Panc1 (cell line): ENCODE data around the gene MYBPHL. TPM values are rescaled to one million over a fixed set of nuclear protein-coding genes. Genes with fewer than 3 reads are reported as not detected.

Experiments
- ATAC-seq: fragments of 200-7000 bp; cut with Tn5 transposase; 2 replicates; pipeline ENCODE4 v1.9.1; 2020; ENCODE audit warnings: mild to moderate bottlenecking, moderate library complexity
- BruUV-seq: library from RNA; stranded (reverse); fragments of 400-500 nt; replicated peaks from 2 replicates; lab custom pipeline; 2021; lab: Mats Ljungman, UMichigan
- CTCF ChIA-PET: fragments of 300-600 bp; sonication (Branson Sonifier 250); formaldehyde crosslinking; loops from one replicate; lab custom pipeline; 2022; ENCODE audit warnings: antibody characterized with exemption; lab: Charles Lee
- POLR2A ChIA-PET: fragments of 300-600 bp; sonication (Branson Sonifier 250); formaldehyde crosslinking; loops from one replicate; lab custom pipeline; 2022; ENCODE audit warnings: antibody characterized with exemption; lab: Charles Lee
- DNase-seq: peaks from one replicate; pipeline ENCODE4 v3.0.0-alpha.2; 2010; ENCODE audit warnings: low read depth, low spot score
- H3K27ac ChIP-seq: 2 replicates; pipeline ENCODE4 v1.5.1; 2011; ENCODE audit warnings: mild to moderate bottlenecking, low read length, inconsistent platforms
- H3K27me3 ChIP-seq: fragments of 200-500 bp; sonication (Bioruptor generic); 2 replicates; pipeline ENCODE4 v1.6.0; 2014; ENCODE audit warnings: low read length, inconsistent platforms; ENCODE audit not compliant: control insufficient read depth, insufficient read depth
- H3K36me3 ChIP-seq: fragments of 200-500 bp; sonication (Bioruptor generic); 2 replicates; pipeline ENCODE4 v1.5.1; 2014; ENCODE audit warnings: inconsistent platforms, mild to moderate bottlenecking, low read length, moderate library complexity; ENCODE audit not compliant: control insufficient read depth, insufficient read depth
- H3K4me1 ChIP-seq: 2 replicates; pipeline ENCODE4 v1.5.1; 2011; ENCODE audit warnings: inconsistent platforms, mild to moderate bottlenecking, low read length, moderate library complexity; ENCODE audit not compliant: control insufficient read depth, insufficient read depth
- H3K4me3 ChIP-seq, 2 experiments: 2 replicates each; pipeline ENCODE4 v1.5.1; 2011 to 2012; ENCODE audit warnings: low read depth in 2 of 2, low read length in 2 of 2, mild to moderate bottlenecking in 2 of 2, inconsistent platforms in 1 of 2, moderate library complexity in 1 of 2
- H3K9me3 ChIP-seq: fragments of 200-500 bp; sonication (Bioruptor generic); 2 replicates; pipeline ENCODE4 v1.5.1; 2014; ENCODE audit warnings: low read depth, mild to moderate bottlenecking, inconsistent platforms, low read length, moderate library complexity; ENCODE audit not compliant: control insufficient read depth, insufficient read depth
- POLR2AphosphoS5 ChIP-seq: IDR thresholded peaks from 2 replicates; pipeline ENCODE4 v1.6.1; 2012; ENCODE audit warnings: mild to moderate bottlenecking, low read depth, low read length, moderate library complexity
- SIN3A ChIP-seq: IDR thresholded peaks from 2 replicates; pipeline ENCODE4 v1.6.1; 2012; ENCODE audit warnings: low read depth, mild to moderate bottlenecking, low read length, moderate library complexity, borderline replicate concordance; ENCODE audit not compliant: insufficient read depth
- TCF7L2 ChIP-seq: IDR thresholded peaks from 2 replicates; pipeline ENCODE4 v1.6.1; 2011; ENCODE audit warnings: mild to moderate bottlenecking, low read depth, low read length, inconsistent platforms
- in situ Hi-C: cut with HindIII; loops from 2 replicates; pipeline ENCODE4 v1.10.0; 2016; ENCODE audit warnings: low sequenced_read_pairs, low pct_unique_long_range_greater_than_20kb
- intact Hi-C: fragments of 100-400 bp; cut with micrococcal nuclease; formaldehyde crosslinking; loops from one replicate; pipeline ENCODE4 v1.10.0; 2022; ENCODE audit not compliant: unreplicated experiment
- total RNA-seq: library from RNA; stranded (reverse); gene quantifications from one replicate; pipeline ENCODE4 v1.2.1, GENCODE V29; 2021; ENCODE audit not compliant: unreplicated experiment
- TF ChIP-seq, protein P1 (sequence below), 2 experiments: IDR thresholded peaks; 2 replicates each; pipeline ENCODE4 v1.6.1; 2011 to 2012; ENCODE audit warnings: low read depth in 2 of 2, control low read depth in 1 of 2, low read length in 1 of 2, mild to moderate bottlenecking in 1 of 2, moderate library complexity in 1 of 2; ENCODE audit not compliant: insufficient read depth in 1 of 2
- TF ChIP-seq, protein P2 (sequence below): fragments of 450-650 bp; IDR thresholded peaks from 2 replicates; pipeline ENCODE4 v1.5.1; 2017; ENCODE audit warnings: mild to moderate bottlenecking

Gene MYBPHL
- total RNA-seq, 1 experiment from 2014 or later = not detected

DNA sequence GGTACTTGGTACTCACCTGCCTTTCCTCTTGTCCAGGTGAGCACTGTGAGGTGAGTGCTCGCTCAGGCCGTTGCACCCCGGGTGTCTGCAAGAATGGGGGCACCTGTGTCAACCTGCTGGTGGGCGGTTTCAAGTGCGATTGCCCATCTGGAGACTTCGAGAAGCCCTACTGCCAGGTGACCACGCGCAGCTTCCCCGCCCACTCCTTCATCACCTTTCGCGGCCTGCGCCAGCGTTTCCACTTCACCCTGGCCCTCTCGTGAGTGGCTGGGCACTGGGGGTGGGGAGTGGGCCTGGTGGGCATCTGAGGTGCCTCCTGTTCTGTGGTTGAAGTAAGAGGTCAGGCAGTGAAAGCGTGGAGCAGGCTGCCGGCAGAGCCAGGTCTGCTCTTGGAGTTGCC is 45.8 kb downstream of the MYBPHL start:
- H3K9me3 ChIP-seq = no peaks in the 10 kb centered on the region
- CTCF ChIA-PET = no interaction called here
- no peak overlapping the region for H3K4me3 ChIP-seq
- in situ Hi-C loops = no loop called here
- intact Hi-C loops = loop anchor here (5.0 kb wide), 1 partner anchor 136 kb away; the partner anchor contains the start of gene SORT1
- TF ChIP-seq, protein P1, sequence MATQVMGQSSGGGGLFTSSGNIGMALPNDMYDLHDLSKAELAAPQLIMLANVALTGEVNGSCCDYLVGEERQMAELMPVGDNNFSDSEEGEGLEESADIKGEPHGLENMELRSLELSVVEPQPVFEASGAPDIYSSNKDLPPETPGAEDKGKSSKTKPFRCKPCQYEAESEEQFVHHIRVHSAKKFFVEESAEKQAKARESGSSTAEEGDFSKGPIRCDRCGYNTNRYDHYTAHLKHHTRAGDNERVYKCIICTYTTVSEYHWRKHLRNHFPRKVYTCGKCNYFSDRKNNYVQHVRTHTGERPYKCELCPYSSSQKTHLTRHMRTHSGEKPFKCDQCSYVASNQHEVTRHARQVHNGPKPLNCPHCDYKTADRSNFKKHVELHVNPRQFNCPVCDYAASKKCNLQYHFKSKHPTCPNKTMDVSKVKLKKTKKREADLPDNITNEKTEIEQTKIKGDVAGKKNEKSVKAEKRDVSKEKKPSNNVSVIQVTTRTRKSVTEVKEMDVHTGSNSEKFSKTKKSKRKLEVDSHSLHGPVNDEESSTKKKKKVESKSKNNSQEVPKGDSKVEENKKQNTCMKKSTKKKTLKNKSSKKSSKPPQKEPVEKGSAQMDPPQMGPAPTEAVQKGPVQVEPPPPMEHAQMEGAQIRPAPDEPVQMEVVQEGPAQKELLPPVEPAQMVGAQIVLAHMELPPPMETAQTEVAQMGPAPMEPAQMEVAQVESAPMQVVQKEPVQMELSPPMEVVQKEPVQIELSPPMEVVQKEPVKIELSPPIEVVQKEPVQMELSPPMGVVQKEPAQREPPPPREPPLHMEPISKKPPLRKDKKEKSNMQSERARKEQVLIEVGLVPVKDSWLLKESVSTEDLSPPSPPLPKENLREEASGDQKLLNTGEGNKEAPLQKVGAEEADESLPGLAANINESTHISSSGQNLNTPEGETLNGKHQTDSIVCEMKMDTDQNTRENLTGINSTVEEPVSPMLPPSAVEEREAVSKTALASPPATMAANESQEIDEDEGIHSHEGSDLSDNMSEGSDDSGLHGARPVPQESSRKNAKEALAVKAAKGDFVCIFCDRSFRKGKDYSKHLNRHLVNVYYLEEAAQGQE (IDR thresholded peaks at IDR 0.05; ENCODE audit: insufficient read depth in 1 of 2, low read depth in 2 of 2, low read length in 1 of 2) = no peak
- TF ChIP-seq TCF7L2 = no peak
- no peak overlapping the region for H3K27ac ChIP-seq
- no peaks in the 10 kb centered on the region for H3K4me1 ChIP-seq
- ATAC-seq (no peak), DNase-seq (no peak)
- no peaks in the 10 kb centered on the region for H3K27me3 ChIP-seq
- no TSS peak for BruUV-seq
- POLR2A ChIA-PET = no interaction called here
- no peaks in the 10 kb centered on the region for H3K36me3 ChIP-seq

DNA sequence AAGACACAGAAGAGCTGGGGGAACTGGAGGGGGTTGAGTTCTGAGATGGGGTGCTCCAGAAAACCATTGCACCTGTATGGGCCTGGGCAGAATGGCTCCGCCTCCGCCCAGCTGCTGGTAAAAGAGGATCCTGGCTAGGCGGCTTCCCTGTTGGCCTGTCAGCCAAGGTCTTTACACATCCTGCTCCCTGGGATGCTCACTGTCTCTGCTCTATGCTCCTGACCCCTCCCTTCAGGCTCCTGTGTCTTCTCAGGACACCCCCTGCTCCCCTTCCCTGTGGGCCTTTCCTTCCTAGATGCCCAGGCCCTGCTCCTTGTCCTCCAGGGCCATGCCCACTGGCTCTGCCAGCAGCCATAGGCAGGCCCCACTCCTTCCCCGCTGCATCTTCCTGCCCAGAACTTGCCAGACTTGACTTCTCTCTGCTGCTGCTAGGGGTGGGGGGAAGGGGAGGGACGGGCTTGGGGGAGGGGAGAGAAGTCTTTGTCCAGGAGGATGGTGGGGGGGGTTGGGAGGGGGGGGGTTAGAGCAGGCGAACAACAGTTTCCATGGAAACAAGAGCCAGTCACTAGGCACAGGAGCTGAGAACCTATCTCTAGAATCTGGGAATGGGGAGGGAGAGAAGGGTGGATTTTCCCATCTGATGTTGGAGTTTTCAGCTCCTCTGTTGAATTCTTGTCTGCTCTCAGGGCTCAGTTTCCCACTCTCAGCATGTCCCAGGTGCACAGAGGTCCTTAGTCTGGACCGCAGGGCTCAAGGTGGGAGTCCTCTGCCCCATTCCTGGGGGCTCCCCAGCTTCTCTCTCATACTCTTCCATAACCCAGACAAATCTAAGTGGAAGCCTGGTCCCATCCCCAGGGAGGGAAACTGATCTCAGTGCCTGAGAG is 46.9 kb downstream of the MYBPHL start:
- ATAC-seq = no peak
- no peaks in the 10 kb centered on the region for H3K4me1 ChIP-seq
- ChIA-PET CTCF (no interaction called here), POLR2A (no interaction called here)
- H3K27me3 ChIP-seq = no peaks in the 10 kb centered on the region
- H3K27ac ChIP-seq = no peak overlapping the region
- H3K36me3 ChIP-seq = no peaks in the 10 kb centered on the region
- in situ Hi-C loops = no loop called here
- BruUV-seq = no TSS peak
- DNase-seq = no peak
- intact Hi-C loops = loop anchor here (5.0 kb wide), 1 partner anchor 137 kb away; the partner anchor contains the start of gene SORT1
- TF ChIP-seq TCF7L2 = no peak
- TF ChIP-seq SIN3A = no peak
- TF ChIP-seq, protein P2, sequence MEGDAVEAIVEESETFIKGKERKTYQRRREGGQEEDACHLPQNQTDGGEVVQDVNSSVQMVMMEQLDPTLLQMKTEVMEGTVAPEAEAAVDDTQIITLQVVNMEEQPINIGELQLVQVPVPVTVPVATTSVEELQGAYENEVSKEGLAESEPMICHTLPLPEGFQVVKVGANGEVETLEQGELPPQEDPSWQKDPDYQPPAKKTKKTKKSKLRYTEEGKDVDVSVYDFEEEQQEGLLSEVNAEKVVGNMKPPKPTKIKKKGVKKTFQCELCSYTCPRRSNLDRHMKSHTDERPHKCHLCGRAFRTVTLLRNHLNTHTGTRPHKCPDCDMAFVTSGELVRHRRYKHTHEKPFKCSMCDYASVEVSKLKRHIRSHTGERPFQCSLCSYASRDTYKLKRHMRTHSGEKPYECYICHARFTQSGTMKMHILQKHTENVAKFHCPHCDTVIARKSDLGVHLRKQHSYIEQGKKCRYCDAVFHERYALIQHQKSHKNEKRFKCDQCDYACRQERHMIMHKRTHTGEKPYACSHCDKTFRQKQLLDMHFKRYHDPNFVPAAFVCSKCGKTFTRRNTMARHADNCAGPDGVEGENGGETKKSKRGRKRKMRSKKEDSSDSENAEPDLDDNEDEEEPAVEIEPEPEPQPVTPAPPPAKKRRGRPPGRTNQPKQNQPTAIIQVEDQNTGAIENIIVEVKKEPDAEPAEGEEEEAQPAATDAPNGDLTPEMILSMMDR = no peak
- TF ChIP-seq, protein P1 (IDR thresholded peaks at IDR 0.05; ENCODE audit: insufficient read depth in 1 of 2, low read depth in 2 of 2, low read length in 1 of 2) = no peak
- TF ChIP-seq POLR2AphosphoS5 = no peak
- H3K9me3 ChIP-seq = no peaks in the 10 kb centered on the region
- H3K4me3 ChIP-seq = no peak overlapping the region
